Activated CD8-positive, alpha-beta T cell treated with anti-CD3 and anti-CD28 coated beads, Interleukin-2, amount 10 ng/mL, durations not matched to agents 7 days and 5 days (primary cell): ENCODE results near the gene VAV3. TPM values are rescaled to one million over a fixed set of nuclear protein-coding genes. Genes with fewer than 3 reads are reported as not detected.

Source experiments
- ATAC-seq: fragments of 150-1000 bp; cut with Tn5 transposase; one replicate; pipeline ENCODE4 v1.10.0; 2021; ENCODE audit warnings: moderate library complexity
- CTCF ChIA-PET: fragments of 350-600 bp; sonication (Branson Sonifier 250); formaldehyde crosslinking; loops from one replicate; lab custom pipeline; 2021; ENCODE audit warnings: antibody characterized with exemption; lab: Charles Lee
- POLR2A ChIA-PET: fragments of 350-600 bp; sonication (Branson Sonifier 250); formaldehyde crosslinking; loops from one replicate; lab custom pipeline; 2021; ENCODE audit warnings: antibody characterized with exemption; lab: Charles Lee
- DNase-seq: peaks from one replicate; pipeline ENCODE4 v3.0.0-alpha.2; 2020
- H3K27ac Mint-ChIP-seq: one replicate; pipeline ENCODE4 v1.8.0; 2021; ENCODE audit warnings: mild to moderate bottlenecking, mixed read lengths
- H3K27me3 Mint-ChIP-seq: one replicate; pipeline ENCODE4 v1.8.0; 2021; ENCODE audit warnings: low read depth, mixed read lengths
- H3K36me3 Mint-ChIP-seq: one replicate; pipeline ENCODE4 v1.8.0; 2021; ENCODE audit warnings: low read depth, mixed read lengths
- H3K4me1 Mint-ChIP-seq: one replicate; pipeline ENCODE4 v1.8.0; 2021; ENCODE audit warnings: low read depth, mixed read lengths
- H3K4me3 Mint-ChIP-seq: one replicate; pipeline ENCODE4 v1.8.0; 2021; ENCODE audit warnings: mild to moderate bottlenecking, mixed read lengths
- H3K9me3 Mint-ChIP-seq: one replicate; pipeline ENCODE4 v1.8.0; 2022; ENCODE audit warnings: mixed read lengths; ENCODE audit not compliant: insufficient read depth
- total RNA-seq, 2 experiments: library from RNA; stranded (reverse); gene quantifications; one replicate each; pipeline ENCODE4 v1.2.3, GENCODE V29; 2021

VAV3 gene
- total RNA-seq, 2 experiments from 2014 or later, result 5.2 to 6.9 TPM

DNA sequence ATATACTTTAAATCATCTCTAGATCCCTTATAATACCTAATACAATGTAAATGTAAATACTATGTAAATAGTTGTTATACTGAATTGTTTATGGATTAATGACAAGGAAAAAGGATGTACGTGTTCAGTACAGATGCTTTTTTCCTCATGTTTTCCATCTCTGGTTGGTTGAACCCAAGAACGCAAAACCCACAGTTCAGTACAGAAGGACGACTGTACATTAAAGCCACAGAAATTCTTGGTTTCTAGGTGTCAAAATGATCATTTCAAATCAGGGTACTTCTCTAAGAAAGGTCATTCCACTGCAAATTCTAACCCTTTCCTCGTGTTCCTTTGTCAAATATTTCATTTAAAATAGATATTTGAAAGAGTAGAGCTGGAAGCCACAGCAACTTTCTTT is 158.1 kb downstream of the VAV3 start:
- H3K27ac Mint-ChIP-seq, result no peak overlapping the region
- H3K36me3 Mint-ChIP-seq, result peaks cover 26% of the 10 kb centered on the region
- H3K4me3 Mint-ChIP-seq, result no peak overlapping the region
- DNase-seq (no peak), ATAC-seq (no peak)
- H3K9me3 Mint-ChIP-seq, result peaks cover 12% of the 10 kb centered on the region
- CTCF ChIA-PET, result no interaction called here
- no peaks in the 10 kb centered on the region for H3K27me3 Mint-ChIP-seq
- POLR2A ChIA-PET, result no interaction called here
- peaks cover 35% of the 10 kb centered on the region for H3K4me1 Mint-ChIP-seq

DNA sequence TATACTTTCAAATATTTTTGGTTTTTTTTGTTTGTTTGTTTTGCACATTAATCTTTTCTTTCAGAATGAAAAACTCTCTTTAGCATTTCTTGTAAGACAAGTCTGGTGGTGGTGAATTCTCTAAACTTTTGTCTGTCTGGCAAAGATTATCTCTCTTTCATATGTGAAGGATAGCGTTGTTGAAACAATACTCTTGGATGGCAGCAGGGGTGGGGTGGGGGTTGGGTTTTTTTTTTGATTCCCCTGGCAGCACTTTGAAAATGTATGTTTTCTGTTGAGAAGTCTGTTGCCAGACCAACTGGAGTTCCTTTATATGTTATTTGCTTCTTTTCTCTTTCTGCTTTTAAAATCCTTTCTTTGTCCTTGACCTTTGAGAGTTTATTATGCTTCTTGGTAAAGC is 160.2 kb downstream of the VAV3 start:
- Mint-ChIP-seq H3K4me3 (peak overlapping the region; percentile 59), H3K27me3 (no peaks in the 10 kb centered on the region), H3K36me3 (peaks cover 29% of the 10 kb centered on the region), H3K9me3 (peaks cover 15% of the 10 kb centered on the region), H3K27ac (peak overlapping the region; percentile 79), H3K4me1 (peaks cover 35% of the 10 kb centered on the region)
- CTCF ChIA-PET, result interaction anchor here (1.2 kb wide), 1 partner anchor 38 kb away, joined by 4 read pairs; no protein-coding TSS in a partner anchor
- POLR2A ChIA-PET, result no interaction called here
- ATAC-seq (no peak), DNase-seq (no peak)

DNA sequence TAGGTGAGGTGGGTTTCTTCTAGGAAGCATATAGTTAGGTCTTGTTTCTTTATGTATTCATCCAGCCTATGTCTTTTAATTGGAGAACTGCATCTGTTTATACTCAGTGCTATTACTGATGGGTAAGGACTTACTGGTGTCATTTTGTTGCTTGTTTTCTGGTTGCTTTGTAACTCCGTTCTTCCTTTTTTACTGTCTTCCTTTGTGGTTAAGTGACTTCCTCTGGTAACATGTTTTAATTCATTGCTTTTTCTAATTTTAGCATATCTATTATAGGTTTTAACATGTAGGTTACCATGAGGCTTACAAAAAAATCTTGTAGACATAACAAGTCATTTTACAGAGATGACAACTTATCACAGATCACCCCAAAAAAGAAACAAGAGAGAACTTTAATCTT is 160.8 kb downstream of the VAV3 start:
- peaks cover 15% of the 10 kb centered on the region for H3K9me3 Mint-ChIP-seq
- peak overlapping the region; percentile 59 for H3K4me3 Mint-ChIP-seq
- ATAC-seq, result peak; percentile 80
- POLR2A ChIA-PET, result no interaction called here
- peaks cover 29% of the 10 kb centered on the region for H3K36me3 Mint-ChIP-seq
- peak overlapping the region; percentile 79 for H3K27ac Mint-ChIP-seq
- CTCF ChIA-PET, result no interaction called here
- DNase-seq, result no peak
- no peaks in the 10 kb centered on the region for H3K27me3 Mint-ChIP-seq
- H3K4me1 Mint-ChIP-seq, result peaks cover 35% of the 10 kb centered on the region

- Mint-ChIP-seq H3K27me3 (no peaks in the 10 kb centered on the region), H3K4me3 (no peak overlapping the region), H3K9me3 (peaks cover 15% of the 10 kb centered on the region), H3K36me3 (peaks cover 29% of the 10 kb centered on the region), H3K27ac (no peak overlapping the region), H3K4me1 (peaks cover 35% of the 10 kb centered on the region)
- no peak for ATAC-seq
- ChIA-PET POLR2A (no interaction called here), CTCF (no interaction called here)
- no peak for DNase-seq
These were observed 161.4 kb downstream of the VAV3 start for GRCh38 chr1:107803579-107803978.

GRCh38 chr1:107802654-107803053 is 162.3 kb downstream of the VAV3 start:
- Mint-ChIP-seq H3K27me3 (no peaks in the 10 kb centered on the region), H3K4me3 (no peak overlapping the region), H3K36me3 (peaks cover 29% of the 10 kb centered on the region), H3K9me3 (peaks cover 15% of the 10 kb centered on the region), H3K27ac (no peak overlapping the region), H3K4me1 (peaks cover 35% of the 10 kb centered on the region)
- ATAC-seq (no peak), DNase-seq (no peak)
- CTCF ChIA-PET, result no interaction called here
- POLR2A ChIA-PET, result no interaction called here

- peaks cover 12% of the 10 kb centered on the region for H3K4me1 Mint-ChIP-seq
- no peak for ATAC-seq
- H3K4me3 Mint-ChIP-seq, result no peak overlapping the region
- ChIA-PET CTCF (interaction anchor here (1.5 to 2.5 kb wide), 2 partner anchors 9 to 329 kb away, joined by 3 to 10 read pairs; no protein-coding TSS in a partner anchor), POLR2A (interaction anchor here (0.6 kb wide), 1 partner anchor 36 kb away, joined by 5 read pairs; no protein-coding TSS in a partner anchor)
- H3K9me3 Mint-ChIP-seq, result peaks cover under 1% of the 10 kb centered on the region
- no peaks in the 10 kb centered on the region for H3K36me3 Mint-ChIP-seq
- no peak overlapping the region for H3K27ac Mint-ChIP-seq
- no peak for DNase-seq
- H3K27me3 Mint-ChIP-seq, result no peaks in the 10 kb centered on the region
These were observed 169.0 kb downstream of the VAV3 start for GRCh38 chr1:107795994-107796393.

DNA sequence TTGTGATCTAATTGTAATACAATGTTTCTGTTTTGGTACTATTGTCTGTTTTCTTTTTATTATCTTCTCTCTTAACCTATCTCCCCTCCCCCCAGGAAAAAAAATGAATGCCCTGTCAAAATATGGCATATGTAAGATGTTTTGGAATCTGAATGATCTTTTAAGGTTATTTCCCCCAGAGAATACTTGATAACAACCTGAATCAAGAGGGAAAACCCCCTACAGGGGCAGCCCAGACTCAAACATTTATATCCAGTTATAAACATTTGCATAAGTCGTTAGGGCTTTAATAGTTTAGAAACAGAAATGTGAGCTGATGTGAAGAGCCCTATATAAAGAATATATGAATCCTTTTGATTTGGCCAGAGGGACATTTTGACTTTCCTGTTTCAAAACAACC is 169.5 kb downstream of the VAV3 start:
- Mint-ChIP-seq H3K4me1 (peaks cover 12% of the 10 kb centered on the region), H3K9me3 (no peaks in the 10 kb centered on the region), H3K36me3 (no peaks in the 10 kb centered on the region), H3K27me3 (no peaks in the 10 kb centered on the region), H3K27ac (no peak overlapping the region), H3K4me3 (no peak overlapping the region)
- ATAC-seq (no peak), DNase-seq (no peak)
- ChIA-PET POLR2A (interaction anchor here (0.6 kb wide), 1 partner anchor 37 kb away, joined by 5 read pairs; no protein-coding TSS in a partner anchor), CTCF (interaction anchor here (1.5 to 2.5 kb wide), 2 partner anchors 8 to 330 kb away, joined by 3 to 10 read pairs; no protein-coding TSS in a partner anchor)

DNA sequence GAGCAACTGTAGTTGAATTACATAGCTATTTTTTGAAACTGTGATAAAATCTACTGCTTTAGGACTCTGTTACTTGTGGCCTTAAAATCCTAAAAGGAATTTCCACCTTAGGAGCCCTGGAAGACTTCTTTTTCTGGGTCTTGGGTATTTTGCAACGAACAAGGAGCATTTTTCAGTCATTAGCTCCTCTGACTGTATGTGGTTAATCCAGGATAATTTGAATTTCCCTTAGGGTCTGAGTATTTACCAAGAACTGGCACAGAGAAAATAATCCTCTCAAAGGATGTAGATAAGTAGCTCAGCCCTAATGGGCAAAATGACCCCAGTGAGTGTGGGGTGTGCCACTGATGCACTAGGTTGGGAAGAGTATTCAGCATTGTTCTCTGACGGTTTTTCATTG is 170.4 kb downstream of the VAV3 start:
- Mint-ChIP-seq H3K36me3 (no peaks in the 10 kb centered on the region), H3K9me3 (no peaks in the 10 kb centered on the region), H3K27ac (no peak overlapping the region), H3K4me3 (no peak overlapping the region), H3K27me3 (no peaks in the 10 kb centered on the region), H3K4me1 (peaks cover 19% of the 10 kb centered on the region)
- POLR2A ChIA-PET, result no interaction called here
- CTCF ChIA-PET, result interaction anchor here (1.2 to 4.1 kb wide), 8 partner anchors 12 to 333 kb away, joined by 4 to 22 read pairs (median 4); partner anchors contain the start of gene VAV3
- ATAC-seq (no peak), DNase-seq (no peak)

GRCh38 chr1:107793896-107794453 is 171.0 kb downstream of the VAV3 start:
- Mint-ChIP-seq H3K36me3 (no peaks in the 10 kb centered on the region), H3K4me1 (peaks cover 25% of the 10 kb centered on the region), H3K27me3 (no peaks in the 10 kb centered on the region), H3K27ac (no peak overlapping the region), H3K9me3 (no peaks in the 10 kb centered on the region), H3K4me3 (no peak overlapping the region)
- no peak for DNase-seq
- POLR2A ChIA-PET, result no interaction called here
- CTCF ChIA-PET, result interaction anchor here (0.8 to 4.1 kb wide), 8 partner anchors 11 to 333 kb away, joined by 3 to 22 read pairs (median 4); partner anchors contain the start of gene VAV3
- no peak for ATAC-seq

DNA sequence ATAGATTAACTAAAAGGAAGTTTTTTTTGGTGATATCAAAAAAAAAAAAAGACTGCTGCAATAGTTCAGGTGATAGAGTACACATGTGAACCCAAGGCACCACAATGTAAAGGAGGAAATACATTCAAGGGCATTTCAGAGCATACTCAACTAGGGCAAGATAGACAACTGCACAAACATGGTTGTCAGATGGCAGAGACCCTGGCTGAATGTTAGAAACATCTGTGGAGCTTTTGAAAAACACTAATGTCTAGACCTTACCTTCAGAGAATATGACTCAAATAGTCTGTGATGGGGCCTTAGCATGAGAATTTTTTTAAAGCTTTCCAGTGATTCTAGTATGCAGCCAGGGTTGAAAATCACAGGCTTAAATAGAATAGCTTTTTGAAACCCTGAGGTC is 173.6 kb downstream of the VAV3 start:
- Mint-ChIP-seq H3K4me1 (peaks cover 49% of the 10 kb centered on the region), H3K4me3 (no peak overlapping the region), H3K27me3 (no peaks in the 10 kb centered on the region), H3K27ac (no peak overlapping the region), H3K9me3 (no peaks in the 10 kb centered on the region), H3K36me3 (no peaks in the 10 kb centered on the region)
- no peak for DNase-seq
- CTCF ChIA-PET, result interaction anchor here (0.7 to 4.1 kb wide), 4 partner anchors 10 to 333 kb away, joined by 3 to 22 read pairs (median 5); no protein-coding TSS in a partner anchor
- ATAC-seq, result no peak
- POLR2A ChIA-PET, result no interaction called here

DNA sequence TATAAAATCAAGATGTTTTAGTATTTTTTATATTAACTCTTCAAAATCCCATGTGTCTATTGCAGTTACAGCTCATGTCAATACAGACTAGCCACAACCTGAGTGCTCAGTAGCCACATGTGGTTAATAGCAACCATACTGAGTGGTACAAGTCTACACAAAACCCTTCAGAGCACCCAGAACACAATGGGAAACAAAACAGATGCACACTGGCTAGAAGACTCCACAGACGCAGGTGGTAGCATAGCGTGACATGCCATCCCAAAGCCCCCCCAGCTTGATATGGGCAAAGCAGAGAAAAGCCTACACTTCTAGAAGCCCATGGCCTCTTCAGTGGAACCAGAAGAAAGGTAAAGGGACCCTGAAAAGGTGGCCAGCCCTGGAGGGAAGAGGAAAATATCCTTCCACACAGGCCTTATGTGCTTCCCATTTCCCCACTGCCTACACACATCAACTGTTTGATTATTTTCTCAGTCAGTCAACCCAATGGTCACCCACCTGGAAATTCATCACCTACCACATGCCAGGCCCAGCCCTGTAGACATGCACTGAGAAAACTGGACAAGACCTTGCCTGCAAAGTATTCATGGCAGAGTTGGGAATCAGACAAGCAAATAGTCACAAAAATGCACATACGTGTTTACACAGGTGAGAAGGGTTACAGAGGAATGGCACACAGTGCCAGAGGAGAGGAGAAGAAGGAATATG is 175.0 kb downstream of the VAV3 start:
- no peak overlapping the region for H3K4me3 Mint-ChIP-seq
- peaks cover 54% of the 10 kb centered on the region for H3K4me1 Mint-ChIP-seq
- H3K9me3 Mint-ChIP-seq, result no peaks in the 10 kb centered on the region
- no peak overlapping the region for H3K27ac Mint-ChIP-seq
- ChIA-PET CTCF (interaction anchor here (1.0 to 13.7 kb wide), 3 partner anchors 174 to 337 kb away, joined by 4 to 319 read pairs (median 55); partner anchors contain the start of gene VAV3), POLR2A (interaction anchor here (1.3 kb wide), 1 partner anchor 174 kb away, joined by 5 read pairs; no protein-coding TSS in a partner anchor)
- H3K27me3 Mint-ChIP-seq, result no peaks in the 10 kb centered on the region
- ATAC-seq, result no peak
- DNase-seq, result no peak
- no peaks in the 10 kb centered on the region for H3K36me3 Mint-ChIP-seq
